ENCODE measurements around the gene ZNF410.

The ZNF410 gene

GRCh38 chr14:73965216-73965615 lies 78.6 kb downstream of the ZNF410 start:
- peak overlapping the region in 2 of 3 experiments; percentile 79 to 85 for H3K27ac Mint-ChIP-seq
- no peaks in the 10 kb centered on the region for H3K27me3 Mint-ChIP-seq (ENCODE audit: low read depth)
- H3K4me1 Mint-ChIP-seq: no peaks in the 10 kb centered on the region
- H3K4me3 Mint-ChIP-seq: no peak overlapping the region
- TF ChIP-seq CTCF (IDR thresholded peaks at IDR 0.05; ENCODE audit: unreplicated experiment in 3 of 3): no peak
- H3K9me3 Mint-ChIP-seq: no peaks in the 10 kb centered on the region
- H3K36me3 Mint-ChIP-seq (ENCODE audit: low read depth): peaks cover 70% of the 10 kb centered on the region

GRCh38 chr14:73968885-73969284 lies 82.2 kb downstream of the ZNF410 start:
- Mint-ChIP-seq H3K4me1 (no peaks in the 10 kb centered on the region), H3K36me3 (ENCODE audit: low read depth) (peaks cover 57% of the 10 kb centered on the region), H3K27me3 (ENCODE audit: low read depth) (no peaks in the 10 kb centered on the region), H3K27ac (no peak overlapping the region), H3K4me3 (no peak overlapping the region), H3K9me3 (no peaks in the 10 kb centered on the region)
- no peak for TF ChIP-seq CTCF (IDR thresholded peaks at IDR 0.05; ENCODE audit: unreplicated experiment in 3 of 3)

GRCh38 chr14:73973497-73973896 lies 86.8 kb downstream of the ZNF410 start:
- TF ChIP-seq CTCF (IDR thresholded peaks at IDR 0.05; ENCODE audit: unreplicated experiment in 3 of 3): no peak

DNA sequence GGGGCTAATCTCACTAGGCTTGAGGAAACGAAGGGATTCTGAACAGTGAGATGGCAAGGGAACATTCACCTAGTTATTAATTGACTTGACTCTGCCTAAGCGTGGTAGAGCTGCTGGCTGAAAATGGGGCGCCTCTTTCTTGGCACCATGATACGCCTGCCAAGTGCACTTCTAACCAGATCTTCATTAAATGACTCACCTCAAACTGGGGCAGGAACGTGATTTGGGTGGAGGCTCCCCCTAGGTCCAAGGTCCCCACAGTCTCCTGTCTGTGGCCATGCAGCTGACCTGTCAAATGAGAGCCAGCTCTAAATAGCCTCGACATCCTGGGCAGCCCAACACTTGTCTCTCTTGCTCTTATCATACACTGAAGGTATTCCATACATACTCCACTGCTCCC lies 89.5 kb downstream of the ZNF410 start:
- Mint-ChIP-seq H3K27ac (peak overlapping the region in 1 of 3 experiments; percentile 59), H3K4me3 (no peak overlapping the region), H3K36me3 (ENCODE audit: low read depth) (peaks cover 27% of the 10 kb centered on the region), H3K27me3 (ENCODE audit: low read depth) (no peaks in the 10 kb centered on the region), H3K4me1 (no peaks in the 10 kb centered on the region), H3K9me3 (no peaks in the 10 kb centered on the region)
- TF ChIP-seq CTCF (IDR thresholded peaks at IDR 0.05; ENCODE audit: unreplicated experiment in 3 of 3): no peak

More at GRCh38 chr14:73973497-73973896, 86.8 kb downstream of the ZNF410 start:
- no peaks in the 10 kb centered on the region for H3K27me3 Mint-ChIP-seq (ENCODE audit: low read depth)
- peak overlapping the region in 1 of 3 experiments; percentile 48 for H3K27ac Mint-ChIP-seq
- no peak overlapping the region for H3K4me3 Mint-ChIP-seq
- H3K9me3 Mint-ChIP-seq: no peaks in the 10 kb centered on the region
- H3K4me1 Mint-ChIP-seq: no peaks in the 10 kb centered on the region
- H3K36me3 Mint-ChIP-seq (ENCODE audit: low read depth): peaks cover 34% of the 10 kb centered on the region

DNA sequence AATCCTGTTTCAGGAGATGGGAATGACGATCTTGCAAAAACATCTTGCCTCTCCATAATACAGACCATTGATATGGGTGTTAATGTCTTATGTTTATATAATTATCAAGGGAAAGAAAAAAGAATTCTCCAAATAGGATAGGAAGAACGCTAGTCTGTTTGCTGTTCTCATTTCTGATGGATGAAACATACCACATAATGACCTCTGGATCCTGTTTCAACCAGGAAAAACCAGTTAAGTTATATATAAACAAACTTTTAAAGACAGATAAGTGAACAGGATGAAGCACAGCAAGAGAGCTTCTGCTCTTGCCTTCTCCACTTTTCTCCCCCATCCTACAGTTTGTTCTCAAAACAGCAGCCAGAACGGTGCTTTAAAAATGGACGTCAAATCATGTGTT lies 91.2 kb downstream of the ZNF410 start:
- H3K4me1 Mint-ChIP-seq: no peaks in the 10 kb centered on the region
- no peaks in the 10 kb centered on the region for H3K27me3 Mint-ChIP-seq (ENCODE audit: low read depth)
- H3K36me3 Mint-ChIP-seq (ENCODE audit: low read depth): peaks cover 14% of the 10 kb centered on the region
- H3K4me3 Mint-ChIP-seq: no peak overlapping the region
- no peak for TF ChIP-seq CTCF (IDR thresholded peaks at IDR 0.05; ENCODE audit: unreplicated experiment in 3 of 3)
- H3K27ac Mint-ChIP-seq: no peak overlapping the region
- H3K9me3 Mint-ChIP-seq: no peaks in the 10 kb centered on the region

Data from nephron (organoid).